DOHH2 (cell line): ENCODE data around the gene EIF4E2.

Experiments used
- H3F3A ChIP-seq: fragments of 200-600 bp; sonication (generic), shearing (Covaris generic); 2 replicates; pipeline ENCODE4 v1.6.0; 2016; ENCODE audit warnings: antibody characterized with exemption, mild to moderate bottlenecking; ENCODE audit not compliant: control insufficient read depth, insufficient read depth
- H3K27ac ChIP-seq: fragments of 200-600 bp; sonication (generic); 2 replicates; pipeline ENCODE4 v1.5.1; 2014; ENCODE audit warnings: low read depth, mild to moderate bottlenecking, low read length, moderate library complexity
- H3K27me3 ChIP-seq: fragments of 200-600 bp; sonication (generic); 2 replicates; pipeline ENCODE4 v1.6.1; 2014; ENCODE audit warnings: mild to moderate bottlenecking, low read length, mixed read lengths; ENCODE audit not compliant: control insufficient read depth
- H3K36me3 ChIP-seq: fragments of 200-600 bp; sonication (generic); 2 replicates; pipeline ENCODE4 v1.6.1; 2014; ENCODE audit warnings: mild to moderate bottlenecking, low read length, moderate library complexity, mixed read lengths; ENCODE audit not compliant: control insufficient read depth
- H3K4me1 ChIP-seq: fragments of 200-600 bp; sonication (generic); 2 replicates; pipeline ENCODE4 v1.6.1; 2014; ENCODE audit warnings: mild to moderate bottlenecking, low read length, mixed read lengths; ENCODE audit not compliant: control insufficient read depth
- H3K4me2 ChIP-seq: fragments of 200-600 bp; sonication (generic); 2 replicates; pipeline ENCODE4 v1.6.0; 2014; ENCODE audit warnings: mild to moderate bottlenecking, low read length, moderate library complexity
- H3K4me3 ChIP-seq: fragments of 200-600 bp; sonication (generic); 2 replicates; pipeline ENCODE4 v1.5.1; 2014; ENCODE audit warnings: mild to moderate bottlenecking, low read length, mixed read lengths
- H3K79me2 ChIP-seq: fragments of 200-600 bp; sonication (generic); 2 replicates; pipeline ENCODE4 v1.6.1; 2014; ENCODE audit warnings: mild to moderate bottlenecking, low read length, mixed read lengths; ENCODE audit not compliant: control insufficient read depth
- H3K9me2 ChIP-seq: fragments of 200-600 bp; sonication (generic); replicated peaks from 2 replicates; pipeline ENCODE4 v1.6.1; 2014; ENCODE audit warnings: mild to moderate bottlenecking, low read length, mixed read lengths; ENCODE audit not compliant: control insufficient read depth
- H3K9me3 ChIP-seq: fragments of 200-600 bp; sonication (generic); 2 replicates; pipeline ENCODE4 v1.6.1; 2014; ENCODE audit warnings: antibody characterized with exemption, low read length, mixed read lengths; ENCODE audit not compliant: control insufficient read depth, insufficient read depth
- H4K20me1 ChIP-seq: fragments of 200-600 bp; sonication (generic); 2 replicates; pipeline ENCODE4 v1.6.0; 2014; ENCODE audit warnings: low read depth, mild to moderate bottlenecking, antibody characterized with exemption, low read length, moderate library complexity; ENCODE audit not compliant: control insufficient read depth, insufficient read depth
- CTCF ChIP-seq: fragments of 200-600 bp; sonication (generic); IDR thresholded peaks from one replicate; pipeline ENCODE4 v1.5.1; 2014; ENCODE audit warnings: antibody characterized with exemption, mild to moderate bottlenecking, low read depth, low read length; ENCODE audit not compliant: poor library complexity, severe bottlenecking
- EZH2phosphoT487 ChIP-seq: fragments of 200-600 bp; sonication (generic); IDR thresholded peaks from 2 replicates; pipeline ENCODE4 v1.6.1; 2017; ENCODE audit warnings: borderline replicate concordance, mild to moderate bottlenecking, antibody characterized with exemption, low read length, moderate library complexity, mixed read lengths

The EIF4E2 gene

GRCh38 chr2:232543928-232544631, 6.4 kb upstream of the EIF4E2 start:
- Histone ChIP-seq H4K20me1 (peaks cover 3% of the 10 kb centered on the region; the same call in 1 of the 2 replicates), H3K36me3 (peaks cover 35% of the 10 kb centered on the region), H3K4me3 (no peak overlapping the region), H3K4me2 (no peak overlapping the region), H3K4me1 (peaks cover 15% of the 10 kb centered on the region), H3K79me2 (peaks cover 38% of the 10 kb centered on the region), H3F3A (no peaks in the 10 kb centered on the region), H3K9me2 (no peaks in the 10 kb centered on the region), H3K9me3 (no peaks in the 10 kb centered on the region), H3K27me3 (no peaks in the 10 kb centered on the region), H3K27ac (no peak overlapping the region)
- TF ChIP-seq CTCF, result no peak
- TF ChIP-seq EZH2phosphoT487, result no peak

GRCh38 chr2:232544674-232545073, 5.8 kb upstream of the EIF4E2 start:
- no peak overlapping the region for H3K27ac ChIP-seq
- peaks cover 18% of the 10 kb centered on the region for H3K4me1 ChIP-seq
- H3K9me3 ChIP-seq, result no peaks in the 10 kb centered on the region
- H4K20me1 ChIP-seq, result peaks cover 3% of the 10 kb centered on the region; the same call in 1 of the 2 replicates
- H3K79me2 ChIP-seq, result peaks cover 44% of the 10 kb centered on the region
- H3K36me3 ChIP-seq, result peaks cover 35% of the 10 kb centered on the region
- H3F3A ChIP-seq, result no peaks in the 10 kb centered on the region
- no peak overlapping the region for H3K4me3 ChIP-seq
- H3K4me2 ChIP-seq, result no peak overlapping the region
- no peaks in the 10 kb centered on the region for H3K27me3 ChIP-seq
- no peaks in the 10 kb centered on the region for H3K9me2 ChIP-seq
- TF ChIP-seq EZH2phosphoT487 (no peak), CTCF (no peak)

- peaks cover 18% of the 10 kb centered on the region for H3K4me1 ChIP-seq
- H3K4me2 ChIP-seq, result no peak overlapping the region
- no peaks in the 10 kb centered on the region for H3K27me3 ChIP-seq
- peaks cover 54% of the 10 kb centered on the region for H3K79me2 ChIP-seq
- peaks cover 40% of the 10 kb centered on the region for H3K36me3 ChIP-seq
- no peaks in the 10 kb centered on the region for H3F3A ChIP-seq
- peaks cover 3% of the 10 kb centered on the region; the same call in 1 of the 2 replicates for H4K20me1 ChIP-seq
- TF ChIP-seq CTCF, result no peak
- no peak for TF ChIP-seq EZH2phosphoT487
- no peaks in the 10 kb centered on the region for H3K9me2 ChIP-seq
- H3K27ac ChIP-seq, result no peak overlapping the region
- no peaks in the 10 kb centered on the region for H3K9me3 ChIP-seq
- H3K4me3 ChIP-seq, result no peak overlapping the region
Measured at GRCh38 chr2:232545511-232546375, 4.7 kb upstream of the EIF4E2 start.
